Fibroblast of gingiva (primary cell): Measurements from ENCODE around the gene MFSD2B.

Experiments
- DNase-seq: peaks from one replicate; pipeline ENCODE4 v3.0.0-alpha.2; 2011; ENCODE audit warnings: low read depth

Gene MFSD2B

DNA sequence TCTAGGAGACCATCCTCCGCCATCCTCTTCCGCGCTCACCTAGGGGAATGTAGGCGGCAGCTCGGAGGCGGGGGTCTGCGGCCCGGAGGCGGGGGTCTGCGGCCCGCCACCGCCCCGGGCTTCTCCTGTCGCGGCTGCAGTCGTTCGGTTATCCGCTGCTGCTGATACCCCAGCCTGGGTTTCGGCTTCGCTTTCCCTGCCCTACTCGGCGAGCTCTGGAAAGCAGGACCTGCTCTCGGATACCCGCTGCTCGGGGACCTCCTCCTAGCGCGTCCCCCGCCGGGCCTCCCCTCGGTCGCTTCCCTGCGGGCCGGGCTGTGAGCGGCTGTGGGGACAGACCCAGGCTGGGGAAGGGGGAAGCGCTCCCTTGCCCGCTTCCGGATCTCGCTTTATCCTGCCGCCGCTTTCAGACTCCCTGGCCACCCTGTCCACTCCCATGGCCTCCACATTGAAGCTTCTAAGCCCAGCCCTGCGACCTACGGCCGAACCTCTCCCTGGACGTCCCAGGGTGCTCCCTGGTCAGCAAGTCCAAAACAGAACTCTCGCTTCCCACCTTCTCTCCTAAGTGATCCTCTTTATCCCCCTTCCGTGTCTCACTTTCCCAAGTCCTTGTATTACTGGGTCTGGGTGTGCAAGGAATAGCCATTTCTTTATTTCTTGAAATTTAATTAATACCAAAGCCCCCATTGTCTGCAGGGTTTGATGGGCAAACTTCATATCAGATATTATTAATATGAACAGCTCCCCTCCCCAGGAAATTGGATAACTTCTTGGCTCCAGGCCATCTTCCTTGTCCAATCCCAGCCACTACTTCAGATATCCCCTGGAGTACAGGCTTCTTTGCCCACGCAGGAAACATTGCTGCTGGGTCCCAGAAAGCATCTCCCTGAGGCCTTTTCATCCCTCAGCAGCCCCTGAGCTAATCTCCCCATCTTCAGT is 40.4 kb downstream of the MFSD2B start:
- DNase-seq, result no peak

DNA sequence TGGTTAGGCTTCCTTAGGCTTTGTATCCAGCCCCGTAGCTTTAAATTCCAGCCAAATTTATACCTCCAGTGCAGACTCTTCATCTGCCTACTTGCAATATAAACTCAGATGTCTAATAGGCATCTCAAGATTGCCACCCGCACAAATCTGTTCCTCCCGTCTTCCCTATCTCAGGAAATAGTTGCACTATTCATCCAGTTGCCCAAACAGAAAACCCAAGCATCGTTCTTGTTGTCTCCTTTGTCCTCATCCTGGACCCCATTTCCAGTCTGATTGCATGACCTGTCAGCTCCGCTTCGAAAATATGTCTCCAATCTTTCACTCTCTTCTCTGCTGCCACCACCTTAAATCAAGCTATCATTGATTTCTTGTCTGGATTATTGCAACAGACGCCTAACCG is 41.9 kb downstream of the MFSD2B start:
- no peak for DNase-seq

DNA sequence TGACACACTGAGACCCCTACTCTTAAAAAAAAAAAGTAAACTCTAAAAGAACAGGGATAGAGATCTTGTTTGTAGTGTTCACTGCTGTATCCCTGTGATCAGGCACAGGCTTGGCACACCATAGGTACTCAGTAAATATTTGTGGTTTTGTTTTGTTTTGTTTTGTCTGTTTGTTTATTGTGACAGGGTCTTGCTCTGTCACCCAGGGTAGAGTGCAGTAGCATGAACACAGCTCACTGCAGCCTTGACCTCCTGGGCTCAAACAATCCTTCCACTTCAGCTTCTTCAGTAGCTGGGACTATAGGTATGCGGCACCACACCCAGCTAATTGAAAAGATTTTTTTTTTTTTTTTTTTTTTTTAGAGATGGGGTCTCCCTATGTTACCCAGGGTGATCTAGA is 43.1 kb downstream of the MFSD2B start:
- no peak for DNase-seq

DNA sequence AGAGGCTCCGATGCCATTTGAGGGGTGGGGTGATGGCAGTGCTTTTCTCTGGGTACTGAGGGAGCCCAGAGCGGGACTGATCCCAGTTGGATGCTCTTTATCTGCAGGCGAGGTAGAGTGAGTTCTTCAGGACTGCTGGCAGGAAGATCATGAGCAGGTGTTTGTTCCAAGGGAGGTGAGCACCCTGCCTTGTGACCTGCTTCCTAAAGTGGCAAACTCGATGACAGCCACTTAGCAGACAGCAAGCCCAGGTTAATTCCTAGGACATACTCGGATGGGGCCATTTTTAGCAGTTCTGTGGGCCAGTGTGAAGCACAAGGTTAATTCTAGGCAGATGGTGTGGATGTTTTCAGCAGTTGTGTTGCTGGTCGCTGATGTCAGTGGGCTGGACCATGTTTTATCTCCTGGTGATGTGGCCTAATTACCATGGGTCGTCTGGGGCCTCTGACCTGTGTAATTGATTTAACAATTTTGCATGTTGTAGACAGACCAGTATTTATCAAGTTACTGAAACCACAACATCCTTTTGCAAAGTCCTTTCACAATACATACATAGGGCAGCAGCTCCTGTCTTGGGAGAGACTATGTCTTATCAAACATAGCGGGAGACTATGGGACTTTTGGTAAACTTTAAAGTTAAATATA is 44.6 kb downstream of the MFSD2B start:
- DNase-seq, result no peak

DNA sequence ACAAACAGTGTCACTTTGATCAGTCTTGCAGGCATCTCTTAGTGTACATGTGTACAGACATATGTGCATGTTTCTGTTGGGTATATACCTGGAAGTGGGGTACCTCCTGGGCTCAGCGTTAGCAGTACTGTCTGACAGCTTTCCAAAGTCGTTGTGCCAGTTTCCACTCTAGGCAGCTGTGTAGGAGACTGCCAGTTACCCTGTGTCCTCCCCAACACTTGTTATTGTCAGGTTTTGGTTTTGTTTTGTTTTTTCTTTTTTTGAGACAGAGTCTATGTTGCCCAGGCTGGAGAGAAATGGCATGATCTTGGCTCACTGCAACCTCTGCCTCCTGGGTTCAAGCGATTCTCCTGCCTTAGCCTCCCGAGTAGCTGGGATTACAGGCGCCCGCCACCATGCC is 45.9 kb downstream of the MFSD2B start:
- no peak for DNase-seq

DNA sequence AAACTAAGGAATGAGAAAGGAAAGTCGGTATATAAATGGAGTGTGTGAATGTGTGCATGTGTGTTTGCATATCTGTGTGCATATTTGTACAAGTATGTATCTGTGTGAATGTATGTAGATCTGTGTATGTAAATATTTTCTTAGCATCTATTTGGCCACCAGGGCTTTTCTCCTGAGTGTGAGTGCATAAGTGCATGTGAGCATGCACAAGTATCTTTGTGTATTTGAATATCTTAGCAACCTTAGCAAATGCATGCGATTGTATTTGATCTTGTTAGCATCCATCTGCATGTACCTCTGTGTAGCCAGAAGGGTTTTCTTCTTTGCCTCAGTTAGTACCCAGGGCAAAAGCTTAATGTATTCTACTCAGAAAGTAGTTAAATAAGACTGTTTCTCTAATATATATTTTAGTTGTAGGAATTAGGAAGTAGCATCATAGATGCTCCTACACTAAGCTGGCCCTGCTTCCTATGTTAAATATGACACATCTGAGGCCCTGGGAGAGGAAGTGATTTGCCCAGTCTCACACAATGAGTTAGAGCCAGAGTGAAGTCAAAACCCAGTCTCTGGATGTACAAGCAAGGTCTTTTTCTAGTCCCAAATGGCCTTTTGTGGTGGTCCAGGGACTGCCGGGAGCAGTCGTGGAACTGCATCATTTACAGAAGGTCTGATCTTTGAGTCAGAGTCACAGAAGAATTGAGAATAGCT is 48.8 kb downstream of the MFSD2B start:
- DNase-seq, result no peak

DNA sequence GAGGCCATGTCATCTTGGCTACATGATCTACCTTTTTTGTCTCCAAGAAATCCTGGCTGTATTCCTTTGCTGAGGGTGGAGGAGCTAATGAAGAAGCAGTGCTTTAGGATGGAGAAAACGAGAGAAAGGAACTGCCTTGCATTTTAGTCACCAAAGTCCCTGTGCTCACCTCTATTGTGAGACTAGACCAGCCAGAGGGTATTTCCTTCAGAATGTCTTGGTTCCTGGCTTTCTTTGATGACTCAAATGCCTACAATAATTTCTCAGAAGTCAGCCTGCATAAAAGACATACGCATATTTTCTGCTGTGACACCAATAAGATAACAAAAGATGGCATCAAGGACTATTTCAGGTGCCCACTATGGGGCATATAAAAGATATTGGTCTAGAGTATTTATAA is 55.5 kb downstream of the MFSD2B start:
- DNase-seq, result no peak

DNA sequence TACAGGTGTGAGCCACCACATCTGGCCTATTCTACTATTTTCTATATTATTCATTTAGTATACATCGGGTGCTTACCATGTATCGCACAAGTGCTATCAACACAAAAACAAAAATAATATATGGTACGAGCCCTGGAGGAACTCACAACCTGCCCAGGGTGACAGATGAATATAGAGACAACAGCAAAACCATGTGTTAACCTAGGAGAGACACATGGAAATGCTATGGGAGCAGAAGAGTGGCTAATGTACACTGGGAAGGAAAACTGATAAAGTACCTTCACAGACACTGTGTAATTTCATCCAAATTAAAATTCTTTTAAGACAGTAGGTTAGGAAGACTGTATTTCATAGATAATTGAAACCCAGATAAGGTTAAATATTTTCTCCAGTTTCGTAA is 62.4 kb downstream of the MFSD2B start:
- no peak for DNase-seq

DNA sequence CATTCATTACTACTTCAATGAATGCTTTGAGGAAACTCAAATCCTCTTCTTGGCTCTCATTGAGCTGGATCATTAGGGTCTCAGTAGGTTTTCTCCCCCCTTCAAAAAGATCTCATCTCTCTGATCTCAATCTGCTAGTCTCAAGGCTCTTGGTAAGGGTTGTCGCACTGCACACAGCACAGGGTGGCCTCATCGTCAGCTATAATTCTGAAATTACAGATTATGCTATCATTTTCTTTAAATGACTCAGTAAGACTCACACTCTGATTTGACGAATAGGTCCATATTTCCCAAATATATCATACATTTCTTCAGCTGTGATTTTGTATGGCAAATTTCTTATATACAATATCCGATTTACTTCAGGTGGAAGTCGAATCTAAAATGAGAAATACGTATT is 63.9 kb downstream of the MFSD2B start:
- DNase-seq, result no peak

DNA sequence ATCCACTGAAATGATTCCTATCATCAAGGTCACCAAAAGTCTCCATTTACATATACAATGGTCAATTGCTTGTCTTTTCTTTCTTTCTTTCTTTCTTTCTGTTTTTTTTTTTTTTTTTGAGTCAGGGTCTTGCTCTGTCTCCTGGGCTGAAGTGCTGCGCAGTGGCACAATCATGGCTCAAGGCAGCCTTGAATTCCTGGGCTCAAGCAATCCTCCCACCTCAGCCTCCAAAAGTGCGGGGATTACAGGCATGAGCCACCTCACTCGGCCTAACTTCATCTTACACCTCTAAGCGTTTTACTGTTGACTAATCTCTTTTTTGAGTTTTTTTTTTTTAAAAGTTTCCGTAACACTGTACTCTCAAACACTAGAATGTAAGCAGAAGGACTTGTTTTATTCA is 65.4 kb downstream of the MFSD2B start:
- DNase-seq, result no peak
